Mesothelial cell of epicardium (in vitro differentiated cells): ENCODE data around the gene RAB9A. TPM values are rescaled to one million over a fixed set of nuclear protein-coding genes. Genes with fewer than 3 reads are reported as not detected.

ENCODE experiments used
- DNase-seq, 2 experiments: peaks; one replicate each; pipeline ENCODE4 v3.0.0; 2021; ENCODE audit warnings: low spot score in 2 of 2; ENCODE audit not compliant: unreplicated experiment in 2 of 2
- H3K27ac Mint-ChIP-seq: 2 replicates; pipeline ENCODE4 v1.8.0; 2021; ENCODE audit warnings: mixed read lengths
- H3K27me3 Mint-ChIP-seq: 2 replicates; pipeline ENCODE4 v1.8.0; 2021; ENCODE audit warnings: low read depth, mixed read lengths
- H3K36me3 Mint-ChIP-seq: 2 replicates; pipeline ENCODE4 v1.8.0; 2021; ENCODE audit warnings: mixed read lengths
- H3K4me1 Mint-ChIP-seq: 2 replicates; pipeline ENCODE4 v1.8.0; 2021; ENCODE audit warnings: mixed read lengths
- H3K4me3 Mint-ChIP-seq: 2 replicates; pipeline ENCODE4 v1.8.0; 2021; ENCODE audit warnings: mild to moderate bottlenecking, moderate library complexity, mixed read lengths
- H3K9me3 Mint-ChIP-seq: 2 replicates; pipeline ENCODE4 v1.8.0; 2021; ENCODE audit warnings: mixed read lengths
- CTCF ChIP-seq: fragments of 200-600 bp; sonication (generic); IDR thresholded peaks from one replicate; pipeline ENCODE4 v1.5.0; 2021; ENCODE audit warnings: antibody characterized with exemption; ENCODE audit not compliant: unreplicated experiment
- total RNA-seq: library from RNA; stranded (reverse); gene quantifications from 3 replicates; pipeline ENCODE4 v1.2.1, GENCODE V29; 2021

RAB9A gene
- total RNA-seq, 1 donor from 2014 or later: 21.0 TPM

- Mint-ChIP-seq H3K4me3 (no peak overlapping the region), H3K4me1 (peaks cover 28% of the 10 kb centered on the region), H3K9me3 (peaks cover 15% of the 10 kb centered on the region), H3K36me3 (no peaks in the 10 kb centered on the region), H3K27ac (no peak overlapping the region), H3K27me3 (no peaks in the 10 kb centered on the region)
- TF ChIP-seq CTCF: no peak
- no peak for DNase-seq
Observed at GRCh38 chrX:13687203-13687602, 1.7 kb upstream of the RAB9A start.

GRCh38 chrX:13688384-13688957, 457 bp upstream of the RAB9A start:
- TF ChIP-seq CTCF: no peak
- Mint-ChIP-seq H3K4me3 (peak overlapping the region; percentile 87), H3K4me1 (peaks cover 41% of the 10 kb centered on the region), H3K9me3 (peaks cover 16% of the 10 kb centered on the region), H3K27me3 (no peaks in the 10 kb centered on the region), H3K36me3 (no peaks in the 10 kb centered on the region), H3K27ac (peak overlapping the region; percentile 92)
- DNase-seq: no peak

GRCh38 chrX:13689741-13690211, 848 bp downstream of the RAB9A start:
- no peak for TF ChIP-seq CTCF
- Mint-ChIP-seq H3K36me3 (no peaks in the 10 kb centered on the region), H3K4me3 (peak overlapping the region; percentile 87), H3K9me3 (peaks cover 12% of the 10 kb centered on the region), H3K27ac (peak overlapping the region; percentile 84), H3K27me3 (no peaks in the 10 kb centered on the region), H3K4me1 (peaks cover 47% of the 10 kb centered on the region)
- DNase-seq: no peak

DNA sequence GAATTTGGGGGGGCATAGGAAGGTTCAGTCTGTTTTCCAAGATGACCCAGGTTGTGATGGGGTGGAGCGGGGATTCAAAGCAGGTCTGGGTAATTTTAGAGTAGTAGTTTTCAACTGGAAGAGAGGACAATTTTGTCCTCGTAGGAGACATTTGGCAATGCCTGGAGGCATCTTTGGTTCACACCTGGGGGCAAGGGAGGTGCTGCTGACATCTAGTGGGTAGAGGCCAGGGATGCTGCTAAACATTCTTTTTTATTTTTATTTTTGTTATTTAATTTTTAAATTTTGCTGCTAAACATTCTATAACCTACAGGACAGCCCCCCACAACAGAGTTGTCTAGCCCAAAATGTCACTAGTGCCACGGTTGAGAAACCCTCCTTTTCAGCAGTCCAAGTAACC, 1.9 kb downstream of the RAB9A start:
- Mint-ChIP-seq H3K9me3 (peaks cover 16% of the 10 kb centered on the region), H3K4me3 (peak overlapping the region; percentile 87), H3K27me3 (no peaks in the 10 kb centered on the region), H3K36me3 (no peaks in the 10 kb centered on the region), H3K27ac (peak overlapping the region; percentile 84), H3K4me1 (peaks cover 51% of the 10 kb centered on the region)
- DNase-seq: no peak
- no peak for TF ChIP-seq CTCF

DNA sequence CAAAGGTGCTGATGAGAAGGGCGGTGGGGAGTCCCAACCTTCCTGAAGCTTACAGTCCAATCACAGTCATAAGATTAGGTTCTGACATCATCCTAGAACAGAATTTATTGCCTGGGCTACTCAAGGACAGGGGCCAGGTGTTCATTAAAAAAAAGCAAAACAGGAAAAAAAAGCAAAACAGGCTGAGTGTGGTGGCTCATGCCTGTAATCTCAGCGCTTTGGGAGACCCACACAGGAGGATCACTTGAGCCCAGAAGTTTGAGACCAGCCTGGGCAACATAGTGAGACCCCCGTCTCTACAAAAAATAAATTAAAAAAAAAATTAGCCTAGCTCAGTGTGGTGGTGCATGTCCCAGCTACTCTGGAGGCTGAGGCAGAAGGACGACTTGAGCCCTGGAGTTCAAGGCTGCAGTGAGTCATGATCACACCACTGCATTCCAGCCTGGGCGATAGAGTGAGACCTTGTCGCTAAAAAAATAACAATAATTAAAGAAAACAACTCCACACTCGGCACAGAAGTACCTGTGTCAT, 3.0 kb downstream of the RAB9A start:
- no peak for TF ChIP-seq CTCF
- no peak overlapping the region for H3K27ac Mint-ChIP-seq
- no peaks in the 10 kb centered on the region for H3K27me3 Mint-ChIP-seq
- H3K36me3 Mint-ChIP-seq: no peaks in the 10 kb centered on the region
- peaks cover 51% of the 10 kb centered on the region for H3K4me1 Mint-ChIP-seq
- H3K9me3 Mint-ChIP-seq: peaks cover 15% of the 10 kb centered on the region
- no peak overlapping the region for H3K4me3 Mint-ChIP-seq
- no peak for DNase-seq
